ENCODE data around the gene ARHGAP25.

Gene ARHGAP25

GRCh38 chr2:68838641-68839040, 104.0 kb downstream of the ARHGAP25 start:
- CTCF ChIA-PET: interaction anchor here (0.5 to 1.3 kb wide), 5 partner anchors 20 to 87 kb away, joined by 3 to 4 read pairs (median 3); no protein-coding TSS in a partner anchor
- H3K27ac ChIP-seq: no peak overlapping the region
- no peak for DNase-seq (ENCODE audit: low spot score)
- POLR2A ChIA-PET (ENCODE audit: low non-redundant PET): no interaction called here
- TF ChIP-seq CTCF (conservative IDR thresholded peaks at IDR 0.05; ENCODE audit: low read depth): no peak

- peak; percentile 18 for DNase-seq (ENCODE audit: low spot score)
- peak; percentile 47 for TF ChIP-seq CTCF (conservative IDR thresholded peaks at IDR 0.05; ENCODE audit: low read depth)
- POLR2A ChIA-PET (ENCODE audit: low non-redundant PET): no interaction called here
- no peak overlapping the region for H3K27ac ChIP-seq
- CTCF ChIA-PET: interaction anchor here (0.5 to 1.3 kb wide), 5 partner anchors 20 to 87 kb away, joined by 3 to 5 read pairs (median 4); no protein-coding TSS in a partner anchor
Observed at GRCh38 chr2:68839260-68839833, 104.7 kb downstream of the ARHGAP25 start.

- ChIA-PET CTCF (interaction anchor here (0.7 kb wide), 1 partner anchor 136 kb away, joined by 4 read pairs; no protein-coding TSS in a partner anchor), POLR2A (ENCODE audit: low non-redundant PET) (no interaction called here)
- no peak for DNase-seq (ENCODE audit: low spot score)
- H3K27ac ChIP-seq: no peak overlapping the region
- TF ChIP-seq CTCF (conservative IDR thresholded peaks at IDR 0.05; ENCODE audit: low read depth): no peak
Observed at GRCh38 chr2:68845043-68845442, 110.4 kb downstream of the ARHGAP25 start.

- CTCF ChIA-PET: interaction anchor here (0.6 kb wide), 1 partner anchor 102 kb away, joined by 5 read pairs; no protein-coding TSS in a partner anchor
Observed at GRCh38 chr2:68846091-68846490, 111.5 kb downstream of the ARHGAP25 start.

GRCh38 chr2:68847751-68848150, 113.1 kb downstream of the ARHGAP25 start:
- POLR2A ChIA-PET (ENCODE audit: low non-redundant PET): no interaction called here
- CTCF ChIA-PET: interaction anchor here (0.6 kb wide), 1 partner anchor 109 kb away, joined by 6 read pairs; no protein-coding TSS in a partner anchor
- no peak for TF ChIP-seq CTCF (conservative IDR thresholded peaks at IDR 0.05; ENCODE audit: low read depth)
- no peak for DNase-seq (ENCODE audit: low spot score)
- H3K27ac ChIP-seq: no peak overlapping the region

More at GRCh38 chr2:68846091-68846490, 111.5 kb downstream of the ARHGAP25 start:
- DNase-seq (ENCODE audit: low spot score): no peak
- POLR2A ChIA-PET (ENCODE audit: low non-redundant PET): no interaction called here
- no peak overlapping the region for H3K27ac ChIP-seq
- TF ChIP-seq CTCF (conservative IDR thresholded peaks at IDR 0.05; ENCODE audit: low read depth): no peak

- ChIA-PET POLR2A (ENCODE audit: low non-redundant PET) (no interaction called here), CTCF (no interaction called here)
- H3K27ac ChIP-seq: no peak overlapping the region
- no peak for DNase-seq (ENCODE audit: low spot score)
- TF ChIP-seq CTCF (conservative IDR thresholded peaks at IDR 0.05; ENCODE audit: low read depth): no peak
Observed at GRCh38 chr2:68849579-68850030, 115.0 kb downstream of the ARHGAP25 start.
